Stimulated activated naive CD4-positive, alpha-beta T cell (primary cell): Measurements from ENCODE around the gene PAX3.

ENCODE experiments used
- DNase-seq, 6 experiments: peaks; one replicate each; lab custom pipeline; 2025; lab: John Stamatoyannopoulos, UW

The PAX3 gene

DNA sequence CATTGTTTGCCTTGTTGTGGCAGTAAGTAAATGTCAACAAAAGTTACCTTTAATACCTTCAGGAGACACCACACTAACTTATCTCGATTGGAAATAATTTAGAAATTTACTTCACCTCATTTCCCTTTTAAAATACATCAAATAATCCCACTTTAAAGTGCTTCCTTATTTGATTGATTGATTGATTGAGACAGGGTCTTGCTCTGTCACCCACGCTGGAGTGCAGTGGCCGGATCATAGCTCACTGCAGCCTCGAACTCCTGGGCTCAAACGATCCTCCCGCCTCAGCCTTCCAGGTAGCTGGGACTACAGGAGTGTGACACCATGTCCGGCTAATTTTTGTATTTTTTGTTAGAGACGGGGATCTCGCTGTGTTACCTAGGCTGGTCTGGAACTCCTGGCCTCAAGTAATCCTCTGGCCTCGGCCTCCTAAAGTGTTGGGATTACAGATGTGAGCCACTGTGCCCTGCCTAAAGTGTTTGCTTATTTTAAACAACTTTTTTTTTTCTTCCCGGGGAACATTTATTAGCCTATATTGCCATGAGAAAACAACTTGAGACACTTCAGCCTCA, 12.0 kb upstream of the PAX3 start:
- no peak for DNase-seq

- no peak for DNase-seq
Measured at GRCh38 chr2:222309766-222310165, 11.0 kb upstream of the PAX3 start.

- DNase-seq, result no peak
Measured at GRCh38 chr2:222309361-222309760, 10.6 kb upstream of the PAX3 start.

GRCh38 chr2:222307978-222308730, 9.4 kb upstream of the PAX3 start:
- DNase-seq, result no peak

DNA sequence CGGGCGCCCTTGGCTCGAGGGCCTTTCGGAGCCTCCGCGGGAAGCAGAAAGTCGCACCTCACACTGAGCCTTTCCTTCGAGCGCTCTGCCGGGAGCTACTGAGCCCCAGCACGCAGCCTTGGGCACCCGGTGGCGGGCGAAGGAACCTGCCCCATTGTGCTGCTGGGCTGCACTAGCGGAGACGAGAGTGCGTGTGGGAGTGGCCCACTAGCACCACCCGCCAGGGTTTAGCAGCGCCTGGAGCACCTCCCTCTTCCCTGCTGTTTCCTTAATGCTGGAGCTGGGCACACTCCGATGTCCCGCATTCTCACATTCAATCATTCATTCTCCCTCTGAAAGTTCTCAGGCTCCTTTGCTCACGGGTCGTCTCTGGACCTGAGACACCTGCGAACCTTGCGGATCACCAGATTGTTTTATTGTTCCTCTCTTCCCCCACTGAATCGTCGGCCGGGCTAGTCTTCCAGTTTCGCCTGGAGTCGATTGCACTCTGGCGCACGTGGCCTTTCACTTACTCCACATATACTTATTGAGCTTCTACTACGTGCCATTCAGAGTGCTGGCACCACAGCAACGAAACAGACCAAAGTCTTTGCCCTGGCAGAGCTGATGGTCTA, 8.5 kb upstream of the PAX3 start:
- DNase-seq, result no peak

- DNase-seq, result no peak
Measured at GRCh38 chr2:222306393-222307142, 7.8 kb upstream of the PAX3 start.

DNA sequence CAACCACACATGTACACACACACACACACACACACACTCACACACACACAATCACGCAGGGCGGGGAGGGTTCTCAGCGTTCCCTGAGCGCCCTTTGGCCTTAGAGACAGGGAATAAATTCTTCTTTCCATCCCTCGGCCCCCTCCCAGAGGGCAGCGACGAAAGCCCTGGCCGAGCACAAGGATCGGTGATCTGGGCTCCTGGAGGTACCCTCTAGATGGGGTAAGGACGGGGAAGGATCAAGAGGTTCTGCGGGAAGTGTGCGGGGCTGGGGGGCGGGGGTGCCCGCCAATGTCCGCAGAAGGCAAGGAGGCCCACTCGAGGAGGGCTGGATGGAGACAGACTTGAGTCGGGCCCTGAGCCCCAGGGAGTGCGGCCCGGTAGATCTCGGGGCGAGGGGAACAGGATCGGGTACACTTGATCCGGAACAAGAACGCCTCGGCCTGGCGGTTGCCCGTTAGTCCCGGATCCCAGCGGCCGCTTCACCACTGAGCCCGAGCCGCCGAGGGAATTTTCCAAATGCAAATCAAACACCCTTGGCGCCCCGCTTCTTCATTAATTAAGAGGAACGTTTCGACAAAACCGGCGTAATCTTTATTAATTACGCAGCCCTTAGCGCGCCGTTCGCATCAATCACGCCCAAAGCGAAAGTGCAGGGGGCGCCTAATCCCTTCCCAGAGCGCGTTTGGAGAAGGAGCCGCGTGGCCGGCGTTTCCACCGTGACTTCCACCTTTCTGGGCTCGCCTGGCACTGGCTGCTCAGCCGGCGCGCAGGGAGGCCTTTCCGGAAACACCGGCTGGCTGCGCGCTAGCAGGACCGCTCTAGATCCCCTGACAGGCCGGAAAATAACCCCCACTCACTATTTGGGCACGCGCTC, 7.0 kb upstream of the PAX3 start:
- DNase-seq, result no peak

DNA sequence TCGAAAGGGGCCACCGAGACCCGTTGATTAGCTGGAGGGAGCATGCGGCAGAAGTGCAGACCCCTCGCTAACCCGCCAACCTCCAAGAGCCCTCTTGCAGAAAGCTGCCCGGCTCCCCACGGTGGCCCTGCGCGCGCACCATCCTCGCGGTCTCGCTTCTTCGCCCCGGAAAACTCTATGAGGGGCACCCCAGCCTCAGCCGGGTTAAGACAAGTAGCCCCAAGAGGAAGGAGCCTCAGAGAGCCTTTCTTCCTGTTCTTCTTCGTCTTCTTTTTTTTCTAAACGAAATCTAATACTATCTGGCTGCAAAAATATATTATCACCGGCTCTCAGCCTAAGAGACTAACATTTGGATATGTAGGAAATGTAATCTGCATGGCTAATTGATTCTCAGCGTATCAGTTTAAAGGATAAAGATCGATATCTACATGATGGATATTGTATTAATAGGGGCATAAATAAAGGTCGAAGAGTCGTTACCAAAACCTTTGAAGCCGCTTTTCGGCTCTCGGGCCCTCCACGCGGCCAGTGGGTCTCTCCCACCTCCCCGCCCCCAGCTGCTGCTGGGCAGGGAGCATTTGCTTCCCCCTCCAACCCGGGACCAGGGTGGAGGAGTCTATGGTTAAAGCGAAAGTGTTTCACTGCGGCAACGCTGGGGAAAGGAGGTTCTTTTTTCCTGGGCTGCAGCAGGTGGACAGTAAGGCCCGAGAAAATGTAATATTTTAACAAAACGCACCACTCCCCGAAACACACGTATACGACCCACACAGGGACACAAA, 6.1 kb upstream of the PAX3 start:
- no peak for DNase-seq

DNA sequence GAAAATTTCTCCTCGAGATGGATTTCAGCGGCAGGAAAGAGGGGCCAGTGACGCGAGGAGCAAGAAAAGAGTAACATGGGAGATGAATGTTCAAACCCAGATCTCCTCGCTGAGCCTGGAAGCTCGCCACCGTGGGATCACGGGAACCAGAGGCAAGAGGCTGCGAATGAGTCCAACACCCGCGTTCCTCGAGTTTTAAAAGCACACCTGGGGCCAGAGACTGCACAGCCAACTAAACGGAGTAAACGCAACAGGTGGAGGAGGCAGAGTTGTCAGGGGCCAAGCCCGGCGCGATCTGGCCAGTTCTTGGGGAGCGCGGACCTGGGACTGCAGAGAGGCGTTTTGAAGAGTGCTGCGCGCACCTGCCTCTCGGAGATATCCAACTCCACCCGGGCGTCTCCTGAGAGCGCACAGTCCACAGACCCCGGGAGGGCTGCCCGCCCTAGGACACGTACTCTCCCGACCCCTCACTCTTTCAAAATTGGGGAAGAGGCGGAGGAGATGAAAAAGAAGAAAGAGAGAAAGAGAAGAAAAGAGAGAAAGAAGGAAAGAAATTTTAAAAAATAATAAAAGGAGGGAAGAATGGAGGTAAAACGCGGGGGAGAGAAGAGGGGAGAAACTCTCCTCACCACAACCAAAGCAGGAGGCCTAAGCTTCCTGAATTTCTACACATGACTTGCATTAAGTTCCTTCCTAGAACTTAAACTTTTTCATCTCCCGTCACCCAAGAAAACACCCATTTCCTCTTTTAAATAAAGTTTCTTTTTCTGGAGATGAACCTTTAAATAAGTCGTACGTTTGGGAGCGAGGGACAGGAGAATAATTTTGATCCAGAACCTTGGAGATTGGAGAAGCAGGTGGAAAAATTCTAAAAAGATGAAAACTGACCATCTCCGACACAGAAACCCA, 5.3 kb upstream of the PAX3 start:
- no peak for DNase-seq

DNA sequence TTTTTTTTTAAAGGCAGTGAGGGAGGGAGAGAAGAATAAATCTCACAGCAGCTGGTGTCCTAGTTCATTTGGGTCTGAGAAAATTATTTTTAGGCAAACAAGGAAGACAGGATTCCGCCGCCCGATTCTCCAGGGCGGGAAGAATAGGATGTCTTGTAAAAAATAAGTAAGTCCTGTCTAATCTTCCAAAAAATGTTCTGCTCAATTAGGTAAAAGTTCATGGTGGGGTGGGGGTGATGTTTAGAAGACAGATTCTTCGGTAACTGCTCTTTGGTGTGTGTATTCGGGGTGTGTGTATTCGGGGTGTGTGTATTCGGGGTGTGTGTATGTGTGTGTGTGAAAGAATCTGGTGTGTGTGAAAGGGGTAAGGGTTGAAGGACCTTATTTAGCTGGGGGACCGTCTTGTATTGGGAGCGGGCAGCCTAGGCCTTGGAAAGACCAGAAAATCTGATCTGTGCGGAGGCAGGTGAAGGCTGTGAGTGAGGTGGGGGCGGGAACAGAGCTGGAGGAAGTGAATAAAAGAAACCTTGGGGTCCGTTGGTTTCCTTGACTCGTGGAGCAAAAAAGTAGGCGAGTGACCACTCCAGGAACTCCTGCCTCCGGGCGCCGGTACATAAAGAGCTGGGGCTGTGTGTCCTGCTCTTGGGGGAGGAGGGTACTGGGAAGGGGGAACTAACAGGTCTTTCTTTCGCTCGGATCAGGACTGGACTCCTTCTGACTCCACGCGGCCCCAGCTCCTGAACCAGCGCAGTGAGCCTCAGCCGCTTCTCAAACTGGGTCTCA, 4.4 kb upstream of the PAX3 start:
- no peak for DNase-seq

- DNase-seq, result no peak
Measured at GRCh38 chr2:222302178-222303018, 3.6 kb upstream of the PAX3 start.

GRCh38 chr2:222301796-222302118, 3.0 kb upstream of the PAX3 start:
- DNase-seq, result no peak

DNA sequence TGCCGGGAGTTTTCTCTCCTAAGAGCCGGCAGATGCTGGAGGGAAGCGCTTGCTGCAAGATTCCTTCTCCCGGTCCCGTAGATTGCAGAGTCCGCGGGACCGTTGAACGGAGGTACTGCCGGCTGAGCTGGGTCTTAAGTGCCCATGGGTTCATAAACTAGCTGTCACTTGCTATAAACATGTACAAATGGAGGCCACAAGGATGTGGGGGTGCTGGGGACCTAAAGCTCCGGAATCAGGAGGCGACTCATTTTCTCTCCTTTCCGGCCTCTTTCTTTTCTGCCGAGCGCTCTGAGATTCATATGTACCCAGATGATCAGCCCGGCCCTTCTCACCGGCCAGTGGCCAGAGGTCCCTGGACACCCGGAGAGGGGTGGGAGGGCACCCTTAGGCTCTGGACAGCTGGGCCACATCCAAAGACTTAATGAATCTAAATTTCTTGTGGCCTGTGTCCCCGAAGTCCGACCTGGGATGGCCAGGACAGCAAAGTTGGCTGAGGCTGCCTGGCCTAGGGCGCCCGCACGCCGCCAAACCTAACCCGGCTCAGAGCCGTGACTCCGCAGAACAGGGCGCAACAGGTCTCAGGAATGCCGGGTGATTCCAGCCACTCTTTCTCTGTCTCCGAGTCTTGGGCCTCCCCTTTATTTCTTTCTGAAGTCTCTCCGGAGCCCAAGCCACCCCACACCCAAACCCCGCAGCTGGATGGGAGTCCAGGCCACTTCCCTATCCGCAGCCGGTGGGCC, 2.4 kb upstream of the PAX3 start:
- DNase-seq, result no peak

- no peak for DNase-seq
Measured at GRCh38 chr2:222300726-222301052, 1.9 kb upstream of the PAX3 start.

GRCh38 chr2:222299906-222300725, 1.3 kb upstream of the PAX3 start:
- no peak for DNase-seq

- no peak for DNase-seq
Measured at GRCh38 chr2:222298001-222298310, 842 bp downstream of the PAX3 start.

DNA sequence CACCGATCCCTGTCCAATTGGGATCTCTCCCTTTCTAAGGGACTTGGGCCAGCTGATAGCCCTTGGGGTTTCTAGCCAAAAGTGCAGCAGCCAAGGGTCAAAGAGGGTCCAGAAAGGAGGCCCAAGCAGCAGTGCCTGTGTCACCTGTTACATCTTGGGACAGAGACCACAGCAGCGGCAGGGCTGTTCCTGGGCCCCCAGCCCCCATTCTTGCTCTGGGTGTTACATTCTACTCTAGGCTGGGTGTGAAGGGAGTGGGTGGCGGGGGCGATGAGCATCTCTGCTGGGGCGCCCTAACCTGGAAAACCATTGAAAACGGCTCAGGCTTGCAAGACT, 1.2 kb downstream of the PAX3 start:
- DNase-seq, result no peak
